CD4-positive, alpha-beta memory T cell (primary cell): ENCODE results near the gene LMF1. TPM values are rescaled to one million over a fixed set of nuclear protein-coding genes. Genes with fewer than 3 reads are reported as not detected.

Source experiments
- CTCF ChIA-PET: fragments of 350-600 bp; sonication (Branson Sonifier 250); formaldehyde crosslinking; loops from one replicate; lab custom pipeline; 2021; ENCODE audit warnings: inconsistent platforms; ENCODE audit not compliant: partially characterized antibody; lab: Charles Lee
- POLR2A ChIA-PET: fragments of 350-600 bp; sonication (Branson Sonifier 250); formaldehyde crosslinking; loops from one replicate; lab custom pipeline; 2021; ENCODE audit not compliant: partially characterized antibody; lab: Charles Lee
- DNase-seq, 5 donors: peaks; one replicate each; pipeline versions ENCODE4 v3.0.0 to v3.0.0-alpha.2; 2020 to 2022; ENCODE audit warnings: mixed read lengths in 1 of 5
- H3K27ac ChIP-seq: one replicate; pipeline ENCODE4 v1.7.0; 2013; ENCODE audit warnings: low read depth, low read length
- H3K27me3 ChIP-seq: 2 replicates; pipeline ENCODE4 v1.7.0; 2013; ENCODE audit warnings: mild to moderate bottlenecking, low read length, moderate library complexity; ENCODE audit not compliant: insufficient read depth
- H3K36me3 ChIP-seq: 2 replicates; pipeline ENCODE4 v1.7.0; 2013; ENCODE audit warnings: mild to moderate bottlenecking, low read length, moderate library complexity; ENCODE audit not compliant: insufficient read depth
- H3K4me1 ChIP-seq: 2 replicates; pipeline ENCODE4 v1.7.0; 2013; ENCODE audit warnings: mild to moderate bottlenecking, low read length, moderate library complexity; ENCODE audit not compliant: insufficient read depth
- H3K4me3 ChIP-seq, 2 donors: one replicate each; pipeline ENCODE4 v1.7.0; 2013; ENCODE audit warnings: low read length in 2 of 2, mild to moderate bottlenecking in 1 of 2
- H3K9me3 ChIP-seq, 2 donors: one replicate each; pipeline ENCODE4 v1.7.0; 2013; ENCODE audit warnings: low read length in 2 of 2, control low read depth in 1 of 2; ENCODE audit not compliant: control insufficient read depth in 1 of 2
- H3K27ac Mint-ChIP-seq, 7 donors: one replicate each; pipeline ENCODE4 v1.8.0; 2020 to 2021; ENCODE audit warnings: mixed read lengths in 7 of 7, mild to moderate bottlenecking in 6 of 7, inconsistent platforms in 3 of 7, moderate library complexity in 3 of 7
- H3K27me3 Mint-ChIP-seq, 2 donors: one replicate each; pipeline ENCODE4 v1.8.0; 2020 to 2021; ENCODE audit warnings: mixed read lengths in 2 of 2
- H3K36me3 Mint-ChIP-seq, 2 donors: one replicate each; pipeline ENCODE4 v1.8.0; 2020 to 2021; ENCODE audit warnings: mixed read lengths in 2 of 2, inconsistent platforms in 1 of 2, mild to moderate bottlenecking in 1 of 2
- H3K4me1 Mint-ChIP-seq, 4 donors: one replicate each; pipeline ENCODE4 v1.8.0; 2020 to 2021; ENCODE audit warnings: mixed read lengths in 4 of 4, mild to moderate bottlenecking in 1 of 4
- H3K4me3 Mint-ChIP-seq, 8 donors: one replicate each; pipeline ENCODE4 v1.8.0; 2020 to 2021; ENCODE audit warnings: mixed read lengths in 8 of 8, mild to moderate bottlenecking in 7 of 8, moderate library complexity in 6 of 8, inconsistent platforms in 3 of 8
- H3K9me3 Mint-ChIP-seq, 8 donors: one replicate each; pipeline ENCODE4 v1.8.0; 2020 to 2021; ENCODE audit warnings: mixed read lengths in 8 of 8, mild to moderate bottlenecking in 5 of 8, inconsistent platforms in 3 of 8, moderate library complexity in 1 of 8
- intact Hi-C: fragments of 100-400 bp; cut with micrococcal nuclease; formaldehyde crosslinking; loops from one replicate; pipeline ENCODE4 v1.15.1; 2023
- polyA plus RNA-seq, 2 donors: library from polyadenylated mRNA; unstranded; fragments of 300-500 nt; fragmentation: Illumina TruSeq; gene quantifications; one replicate each; pipeline ENCODE4 v1.2.3, GENCODE V29; 2021
- total RNA-seq, 2 experiments: library from RNA; stranded (reverse); gene quantifications; one replicate each; pipeline ENCODE4 v1.2.3, GENCODE V29; 2021

Gene LMF1
- total and polyA plus RNA-seq, 4 experiments from 2014 or later, result 8.5 to 59.7 (median 32.6) TPM

DNA sequence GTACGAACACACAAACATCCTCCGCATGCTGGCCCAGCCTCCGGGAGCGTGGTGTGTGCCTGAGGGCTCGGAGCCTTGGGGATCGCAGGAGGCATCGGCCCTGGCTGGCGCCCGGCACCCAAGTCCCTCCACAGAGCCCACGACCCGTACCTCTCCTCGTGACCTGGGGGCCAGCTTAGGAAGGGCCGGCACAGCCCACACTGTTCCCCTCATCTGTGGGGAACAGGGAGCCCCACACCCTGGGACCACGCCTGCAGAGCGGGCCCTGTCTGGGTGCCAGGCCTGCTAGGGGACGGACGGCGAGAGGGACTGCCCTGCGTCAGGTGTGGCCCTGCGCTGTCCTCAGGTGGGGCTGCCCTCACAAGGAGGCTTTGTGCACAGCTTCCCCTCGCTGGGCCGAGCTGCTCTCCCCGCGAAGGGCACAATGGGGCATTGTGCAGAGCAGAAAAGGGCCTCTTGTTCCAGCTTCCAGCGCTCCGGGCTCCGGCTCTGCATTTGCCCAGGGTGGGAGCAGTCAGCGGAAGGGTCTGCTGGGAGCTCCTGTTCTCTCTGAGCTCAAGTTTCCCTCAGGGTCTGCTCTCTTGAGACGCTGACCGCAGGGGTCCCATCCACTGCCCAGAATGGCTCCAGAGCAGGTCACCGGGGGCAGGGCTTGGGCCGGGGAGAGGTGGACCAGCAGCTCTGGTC, 1.7 kb upstream of the LMF1 start:
- Mint-ChIP-seq H3K27me3 (no peaks in the 10 kb centered on the region), H3K9me3 (no peaks in the 10 kb centered on the region), H3K4me3 (no peak overlapping the region), H3K27ac (peak overlapping the region in 1 of 7 donors; percentile 28), H3K36me3 (peaks cover 0 to 9% of the 10 kb centered on the region in 2 donors), H3K4me1 (peaks cover 7 to 33% (median 22%) of the 10 kb centered on the region in 4 donors)
- ChIA-PET CTCF (no interaction called here), POLR2A (interaction anchor here (0.8 to 10.8 kb wide), 4 partner anchors 9 to 31 kb away, joined by 3 to 120 read pairs (median 11); partner anchors contain the start of gene SOX8)
- no peaks in the 10 kb centered on the region for H3K9me3 ChIP-seq
- peaks cover 16% of the 10 kb centered on the region for H3K4me1 ChIP-seq
- H3K4me3 ChIP-seq, result no peak overlapping the region
- no peak overlapping the region for H3K27ac ChIP-seq
- no peaks in the 10 kb centered on the region for H3K27me3 ChIP-seq
- intact Hi-C loops, result no loop called here
- no peak for DNase-seq
- H3K36me3 ChIP-seq, result no peaks in the 10 kb centered on the region

DNA sequence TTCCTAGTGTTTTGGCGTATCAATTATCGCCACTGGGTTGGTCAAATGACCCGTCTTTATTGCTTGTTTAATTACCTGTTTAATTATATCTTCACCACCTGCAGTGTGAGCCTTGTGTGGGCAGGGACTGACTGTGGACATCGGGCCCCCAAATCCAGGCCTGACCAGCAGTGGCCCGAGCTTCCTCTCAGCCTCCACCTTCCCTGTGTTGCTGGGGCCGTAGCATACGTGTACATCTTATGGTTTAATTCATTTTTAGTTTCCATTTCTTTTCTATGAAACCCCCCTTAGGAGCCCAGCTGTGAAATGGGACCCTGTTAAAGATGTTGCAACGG, 1.2 kb upstream of the LMF1 start:
- no peaks in the 10 kb centered on the region for H3K27me3 ChIP-seq
- intact Hi-C loops, result loop anchor here (1.0 to 2.0 kb wide), 4 partner anchors 9 to 383 kb away; partner anchors contain the start of genes CHTF18, RPUSD1 and SOX8
- no peak overlapping the region for H3K4me3 ChIP-seq
- peaks cover 16% of the 10 kb centered on the region for H3K4me1 ChIP-seq
- Mint-ChIP-seq H3K4me3 (peak overlapping the region in 6 of 8 donors; percentile 49 to 82 (median 70)), H3K27me3 (no peaks in the 10 kb centered on the region), H3K36me3 (peaks cover 4 to 9% of the 10 kb centered on the region in 2 donors), H3K9me3 (no peaks in the 10 kb centered on the region), H3K4me1 (peaks cover 7 to 33% (median 22%) of the 10 kb centered on the region in 4 donors), H3K27ac (peak overlapping the region in 5 of 7 donors; percentile 28 to 89 (median 61))
- no peaks in the 10 kb centered on the region for H3K9me3 ChIP-seq
- ChIA-PET POLR2A (interaction anchor here (1.4 to 10.8 kb wide), 3 partner anchors 9 to 31 kb away, joined by 14 to 120 read pairs (median 17); partner anchors contain the start of gene SOX8), CTCF (no interaction called here)
- DNase-seq, result no peak
- no peak overlapping the region for H3K27ac ChIP-seq
- no peaks in the 10 kb centered on the region for H3K36me3 ChIP-seq

DNA sequence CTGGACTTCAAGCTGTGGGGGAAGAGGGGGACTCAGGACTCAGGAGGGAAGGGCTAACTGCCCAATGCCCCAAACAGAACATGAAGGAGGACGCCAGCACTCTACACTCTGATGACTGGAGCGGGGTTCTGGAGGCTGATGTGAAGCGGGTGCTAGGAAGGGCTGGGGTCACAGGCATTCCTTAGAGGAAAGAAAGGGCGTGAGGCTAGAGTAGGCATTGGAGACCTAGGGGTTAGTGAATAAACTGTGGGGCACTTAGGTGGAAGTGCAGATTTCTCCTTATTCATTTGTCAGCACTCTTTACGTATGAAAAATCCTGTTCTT, 760 bp upstream of the LMF1 start:
- H3K9me3 Mint-ChIP-seq, result no peaks in the 10 kb centered on the region
- Histone ChIP-seq H3K27me3 (no peaks in the 10 kb centered on the region), H3K9me3 (no peaks in the 10 kb centered on the region), H3K4me3 (no peak overlapping the region), H3K36me3 (no peaks in the 10 kb centered on the region), H3K4me1 (peaks cover 16% of the 10 kb centered on the region), H3K27ac (no peak overlapping the region)
- POLR2A ChIA-PET, result interaction anchor here (1.4 to 10.8 kb wide), 3 partner anchors 10 to 32 kb away, joined by 14 to 120 read pairs (median 17); partner anchors contain the start of gene SOX8
- no peaks in the 10 kb centered on the region for H3K27me3 Mint-ChIP-seq
- peak overlapping the region in 6 of 7 donors; percentile 28 to 89 (median 72) for H3K27ac Mint-ChIP-seq
- intact Hi-C loops, result loop anchor here (1.0 to 2.0 kb wide), 4 partner anchors 10 to 383 kb away; partner anchors contain the start of genes CHTF18, RPUSD1 and SOX8
- H3K4me3 Mint-ChIP-seq, result peak overlapping the region; percentile 49 to 82 (median 70)
- H3K4me1 Mint-ChIP-seq, result peaks cover 10 to 32% (median 22%) of the 10 kb centered on the region in 4 donors
- no peak for DNase-seq
- peaks cover 4 to 10% of the 10 kb centered on the region in 2 donors for H3K36me3 Mint-ChIP-seq
- CTCF ChIA-PET, result no interaction called here

GRCh38 chr16:970386-970765, 408 bp downstream of the LMF1 start:
- peak overlapping the region in 3 of 7 donors; percentile 35 to 71 (median 56) for H3K27ac Mint-ChIP-seq
- peak overlapping the region; percentile 23 to 82 for H3K4me3 ChIP-seq
- H3K9me3 Mint-ChIP-seq, result peaks cover 0 to 1% (median 0%) of the 10 kb centered on the region in 8 donors
- peaks cover 20% of the 10 kb centered on the region for H3K4me1 ChIP-seq
- peak overlapping the region; percentile 81 for H3K27ac ChIP-seq
- peaks cover 14 to 36% (median 27%) of the 10 kb centered on the region in 4 donors for H3K4me1 Mint-ChIP-seq
- no peaks in the 10 kb centered on the region for H3K36me3 ChIP-seq
- H3K4me3 Mint-ChIP-seq, result peak overlapping the region; percentile 64 to 90 (median 76)
- H3K9me3 ChIP-seq, result no peaks in the 10 kb centered on the region
- no peaks in the 10 kb centered on the region for H3K27me3 Mint-ChIP-seq
- DNase-seq, result no peak
- ChIA-PET POLR2A (interaction anchor here (0.9 to 10.8 kb wide), 5 partner anchors 11 to 33 kb away, joined by 3 to 120 read pairs (median 9); partner anchors contain the start of gene SOX8), CTCF (no interaction called here)
- intact Hi-C loops, result loop anchor here (2.0 kb wide), 3 partner anchors 26 to 382 kb away; partner anchors contain the start of genes CHTF18 and RPUSD1
- peaks cover 8 to 19% of the 10 kb centered on the region in 2 donors for H3K36me3 Mint-ChIP-seq
- no peaks in the 10 kb centered on the region for H3K27me3 ChIP-seq

DNA sequence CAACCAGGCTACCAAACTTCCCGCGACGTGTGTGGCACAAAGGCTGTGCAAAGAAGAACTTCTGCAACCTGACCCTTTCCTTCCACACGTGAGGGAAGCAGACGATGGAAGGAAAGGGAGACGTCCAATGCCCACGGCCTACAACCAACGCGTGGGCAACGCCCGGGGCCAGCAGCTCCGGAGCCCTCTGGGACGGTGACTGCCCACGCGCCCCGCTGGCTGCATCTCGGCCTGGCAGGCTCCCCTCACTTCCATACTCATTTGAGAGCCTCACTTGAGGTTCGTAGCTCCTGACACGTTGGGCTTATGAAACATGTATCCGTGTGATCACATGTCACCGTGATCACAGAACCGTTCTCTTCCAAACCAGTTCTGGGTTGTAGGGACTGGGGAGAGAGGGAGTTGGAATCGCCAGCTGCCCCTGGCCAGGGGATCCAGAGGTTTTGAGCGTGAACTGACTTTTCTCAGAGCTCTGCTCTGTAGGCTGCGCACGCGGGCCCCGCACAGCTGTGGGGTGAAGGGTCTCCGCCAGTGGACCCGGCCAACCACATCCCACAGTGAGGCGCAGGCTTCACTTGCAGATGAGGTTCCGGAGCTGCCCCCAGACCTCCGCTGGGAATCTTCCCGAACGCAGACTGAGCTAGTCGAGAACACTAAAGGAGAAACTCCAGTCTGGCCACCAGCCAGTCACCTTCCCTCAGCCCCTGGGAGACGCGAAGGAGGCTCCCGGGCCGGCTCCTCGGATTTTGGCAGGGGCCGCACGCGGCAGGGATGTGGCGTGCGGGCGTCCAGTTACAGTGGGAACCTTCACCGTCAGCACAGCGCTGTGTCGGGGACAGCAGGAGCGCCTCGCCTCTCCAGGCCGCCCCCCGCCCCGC, 1.0 kb downstream of the LMF1 start:
- Mint-ChIP-seq H3K4me3 (peak overlapping the region; percentile 67 to 85 (median 78)), H3K4me1 (peaks cover 16 to 42% (median 33%) of the 10 kb centered on the region in 4 donors), H3K9me3 (peaks cover 0 to 3% (median 0%) of the 10 kb centered on the region in 8 donors), H3K27me3 (no peaks in the 10 kb centered on the region), H3K36me3 (peaks cover 14 to 25% of the 10 kb centered on the region in 2 donors), H3K27ac (peak overlapping the region in 4 of 7 donors; percentile 52 to 82 (median 69))
- H3K27me3 ChIP-seq, result no peaks in the 10 kb centered on the region
- peak overlapping the region; percentile 81 for H3K27ac ChIP-seq
- CTCF ChIA-PET, result no interaction called here
- DNase-seq, result no peak
- POLR2A ChIA-PET, result interaction anchor here (0.9 to 10.8 kb wide), 6 partner anchors 11 to 37 kb away, joined by 3 to 120 read pairs (median 6); partner anchors contain the start of gene SOX8
- no peaks in the 10 kb centered on the region for H3K36me3 ChIP-seq
- H3K9me3 ChIP-seq, result no peaks in the 10 kb centered on the region
- peak overlapping the region; percentile 23 to 82 for H3K4me3 ChIP-seq
- intact Hi-C loops, result loop anchor here (2.0 kb wide), 3 partner anchors 27 to 381 kb away; partner anchors contain the start of genes CHTF18 and RPUSD1
- H3K4me1 ChIP-seq, result peaks cover 26% of the 10 kb centered on the region

DNA sequence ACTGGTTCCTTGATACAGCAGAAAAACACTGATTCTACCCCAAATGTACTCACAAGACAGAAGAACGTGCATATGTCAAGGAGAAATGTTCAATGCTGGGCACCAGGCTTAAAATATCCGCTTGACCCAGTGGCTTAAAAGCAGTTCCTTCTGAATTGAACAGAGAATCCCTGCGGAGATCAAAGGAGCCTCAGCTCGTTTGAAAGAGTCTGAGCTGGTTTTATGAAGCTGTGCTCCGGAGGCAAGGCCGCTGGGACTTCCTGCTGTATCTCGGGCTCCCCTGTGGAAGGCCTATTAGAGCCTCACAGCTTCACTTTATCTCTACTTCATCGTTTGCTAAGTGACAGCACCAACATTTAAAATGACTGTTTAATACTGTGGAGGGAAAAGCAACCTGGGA, 2.2 kb downstream of the LMF1 start:
- no peak overlapping the region for H3K27ac ChIP-seq
- no peaks in the 10 kb centered on the region for H3K27me3 ChIP-seq
- CTCF ChIA-PET, result no interaction called here
- no peaks in the 10 kb centered on the region for H3K36me3 ChIP-seq
- peak overlapping the region in 6 of 7 donors; percentile 51 to 80 (median 61) for H3K27ac Mint-ChIP-seq
- peaks cover 22 to 53% (median 41%) of the 10 kb centered on the region in 4 donors for H3K4me1 Mint-ChIP-seq
- DNase-seq, result no peak
- peaks cover 0 to 3% (median 0%) of the 10 kb centered on the region in 8 donors for H3K9me3 Mint-ChIP-seq
- H3K4me3 ChIP-seq, result no peak overlapping the region
- H3K9me3 ChIP-seq, result no peaks in the 10 kb centered on the region
- peaks cover 20 to 27% of the 10 kb centered on the region in 2 donors for H3K36me3 Mint-ChIP-seq
- peak overlapping the region; percentile 7 to 77 (median 70) for H3K4me3 Mint-ChIP-seq
- no peaks in the 10 kb centered on the region for H3K27me3 Mint-ChIP-seq
- POLR2A ChIA-PET, result interaction anchor here (1.7 to 10.8 kb wide), 2 partner anchors 13 to 29 kb away, joined by 7 to 120 read pairs; partner anchors contain the start of gene SOX8
- H3K4me1 ChIP-seq, result peaks cover 33% of the 10 kb centered on the region
- intact Hi-C loops, result no loop called here
